ENCODE data around the gene HIVEP1.

Gene HIVEP1

GRCh38 chr6:12034349-12034748 lies 22.2 kb downstream of the HIVEP1 start:
- Histone ChIP-seq H3K4me2 (ENCODE audit: low read length) (no peak overlapping the region), H3K27me3 (ENCODE audit: control insufficient read depth, insufficient read depth, low read length) (no peaks in the 10 kb centered on the region), H3K36me3 (ENCODE audit: control insufficient read depth, insufficient read depth, low read length) (no peaks in the 10 kb centered on the region), H3K27ac (no peak overlapping the region), H3K4me3 (ENCODE audit: low read depth, low read length) (no peak overlapping the region), H3K9me3 (ENCODE audit: control insufficient read depth, low read length) (no peaks in the 10 kb centered on the region), H2AFZ (no peak overlapping the region), H3K9ac (no peak overlapping the region), H3K4me1 (no peaks in the 10 kb centered on the region), H3K79me2 (peaks cover 6% of the 10 kb centered on the region)
- TF ChIP-seq CTCF (IDR thresholded peaks at IDR 0.05): no peak

GRCh38 chr6:12034837-12035236 lies 22.7 kb downstream of the HIVEP1 start:
- H3K27me3 ChIP-seq (ENCODE audit: control insufficient read depth, insufficient read depth, low read length): no peaks in the 10 kb centered on the region
- no peaks in the 10 kb centered on the region for H3K36me3 ChIP-seq (ENCODE audit: control insufficient read depth, insufficient read depth, low read length)
- no peak overlapping the region for H3K27ac ChIP-seq
- TF ChIP-seq CTCF (IDR thresholded peaks at IDR 0.05): no peak
- H3K9me3 ChIP-seq (ENCODE audit: control insufficient read depth, low read length): no peaks in the 10 kb centered on the region
- peaks cover 6% of the 10 kb centered on the region for H3K79me2 ChIP-seq
- no peak overlapping the region for H3K4me2 ChIP-seq (ENCODE audit: low read length)
- H3K4me3 ChIP-seq (ENCODE audit: low read depth, low read length): no peak overlapping the region
- H2AFZ ChIP-seq: no peak overlapping the region
- no peak overlapping the region for H3K9ac ChIP-seq
- H3K4me1 ChIP-seq: no peaks in the 10 kb centered on the region

- Histone ChIP-seq H3K9me3 (ENCODE audit: control insufficient read depth, low read length) (no peaks in the 10 kb centered on the region), H3K4me3 (ENCODE audit: low read depth, low read length) (no peak overlapping the region), H3K27me3 (ENCODE audit: control insufficient read depth, insufficient read depth, low read length) (no peaks in the 10 kb centered on the region), H3K36me3 (ENCODE audit: control insufficient read depth, insufficient read depth, low read length) (no peaks in the 10 kb centered on the region), H2AFZ (no peak overlapping the region), H3K4me1 (no peaks in the 10 kb centered on the region), H3K4me2 (ENCODE audit: low read length) (no peak overlapping the region), H3K27ac (no peak overlapping the region), H3K79me2 (peaks cover 6% of the 10 kb centered on the region), H3K9ac (no peak overlapping the region)
- no peak for TF ChIP-seq CTCF (IDR thresholded peaks at IDR 0.05)
Observed at GRCh38 chr6:12036766-12037165, 24.7 kb downstream of the HIVEP1 start.

- no peak for TF ChIP-seq CTCF (IDR thresholded peaks at IDR 0.05)
Observed at GRCh38 chr6:12037798-12038197, 25.7 kb downstream of the HIVEP1 start.

More at GRCh38 chr6:12037798-12038197, 25.7 kb downstream of the HIVEP1 start:
- Histone ChIP-seq H3K4me1 (no peaks in the 10 kb centered on the region), H3K27me3 (ENCODE audit: control insufficient read depth, insufficient read depth, low read length) (no peaks in the 10 kb centered on the region), H3K36me3 (ENCODE audit: control insufficient read depth, insufficient read depth, low read length) (no peaks in the 10 kb centered on the region), H3K79me2 (peaks cover 6% of the 10 kb centered on the region), H3K9ac (no peak overlapping the region), H3K27ac (no peak overlapping the region), H2AFZ (no peak overlapping the region), H3K9me3 (ENCODE audit: control insufficient read depth, low read length) (no peaks in the 10 kb centered on the region), H3K4me3 (ENCODE audit: low read depth, low read length) (no peak overlapping the region), H3K4me2 (ENCODE audit: low read length) (no peak overlapping the region)
